Vagina (tissue), 2 donors: ENCODE data around the gene ANK2. TPM values are rescaled to one million over a fixed set of nuclear protein-coding genes. Genes with fewer than 3 reads are reported as not detected.

ENCODE experiments used
- DNase-seq, 2 donors: peaks; one replicate each; pipeline ENCODE4 v3.0.0-alpha.2; 2017; ENCODE audit errors: extremely low spot score in 2 of 2
- H3K27ac ChIP-seq: fragments of 200-600 bp; sonication (generic); one replicate; pipeline ENCODE4 v1.5.1; 2019
- H3K27me3 ChIP-seq: fragments of 200-600 bp; sonication (generic); one replicate; pipeline ENCODE4 v1.5.1; 2019
- H3K36me3 ChIP-seq, 2 donors: fragments of 200-600 bp; sonication (generic); one replicate each; pipeline ENCODE4 v1.5.1; 2017 to 2019
- H3K4me1 ChIP-seq: fragments of 200-600 bp; sonication (generic); one replicate; pipeline ENCODE4 v1.5.1; 2019
- H3K4me3 ChIP-seq, 2 donors: fragments of 200-600 bp; sonication (generic); 1 replicate in 1 of 2; 2 replicates in 1 of 2; pipeline ENCODE4 v1.5.1; 2016 to 2019
- H3K9me3 ChIP-seq: fragments of 200-600 bp; sonication (generic); one replicate; pipeline ENCODE4 v1.5.1; 2019
- CTCF ChIP-seq, 3 experiments: fragments of 450-650 bp in 2 of 3; fragments of 200-600 bp in 1 of 3; sonication (generic) in 1 of 3; IDR thresholded peaks; one replicate each; pipeline ENCODE4 v1.5.1; 2017 to 2019; ENCODE audit warnings: antibody characterized with exemption in 3 of 3, mild to moderate bottlenecking in 2 of 3, moderate library complexity in 2 of 3
- POLR2A ChIP-seq, 2 donors: fragments of 450-650 bp; IDR thresholded peaks; one replicate each; pipeline ENCODE4 v1.6.1; 2017; ENCODE audit warnings: antibody characterized with exemption in 2 of 2, mild to moderate bottlenecking in 2 of 2, moderate library complexity in 2 of 2
- POLR2AphosphoS5 ChIP-seq, 2 donors: sonication (generic); formaldehyde crosslinking; IDR thresholded peaks; one replicate each; pipeline ENCODE4 v1.9.0; 2017; ENCODE audit warnings: antibody characterized with exemption in 2 of 2, mild to moderate bottlenecking in 2 of 2, low read depth in 1 of 2; ENCODE audit not compliant: insufficient read depth in 1 of 2
- intact Hi-C: fragments of 100-400 bp; cut with DNase I; formaldehyde crosslinking; loops from one replicate; pipeline ENCODE4 v1.15.1; 2023
- total RNA-seq: library from RNA; depleted of rRNA; stranded (reverse); fragments of >200 nt; gene quantifications from one replicate; pipeline ENCODE4 v1.2.3, GENCODE V29; 2016

Gene ANK2
- total RNA-seq, 1 donor from 2014 or later, result 64.6 TPM

- H3K4me3 ChIP-seq, result no peak overlapping the region
- intact Hi-C loops, result no loop called here
- DNase-seq, result no peak
- no peak overlapping the region for H3K27ac ChIP-seq
- H3K27me3 ChIP-seq, result no peaks in the 10 kb centered on the region
- H3K9me3 ChIP-seq, result no peaks in the 10 kb centered on the region
- TF ChIP-seq POLR2A (IDR thresholded peaks at IDR 0.05) (no peak), CTCF (IDR thresholded peaks at IDR 0.05) (no peak), POLR2AphosphoS5 (IDR thresholded peaks at IDR 0.05; ENCODE audit: insufficient read depth in 1 of 2, low read depth in 1 of 2) (no peak)
- no peaks in the 10 kb centered on the region for H3K36me3 ChIP-seq
- H3K4me1 ChIP-seq, result no peaks in the 10 kb centered on the region
Observed at GRCh38 chr4:113317523-113317922, 268.1 kb downstream of the ANK2 start.

GRCh38 chr4:113322736-113323135 is 273.3 kb downstream of the ANK2 start:
- TF ChIP-seq POLR2AphosphoS5 (IDR thresholded peaks at IDR 0.05; ENCODE audit: insufficient read depth in 1 of 2, low read depth in 1 of 2) (no peak), CTCF (IDR thresholded peaks at IDR 0.05) (no peak), POLR2A (IDR thresholded peaks at IDR 0.05) (no peak)
- intact Hi-C loops, result no loop called here
- DNase-seq, result no peak
- Histone ChIP-seq H3K9me3 (no peaks in the 10 kb centered on the region), H3K36me3 (no peaks in the 10 kb centered on the region), H3K4me3 (no peak overlapping the region), H3K27me3 (no peaks in the 10 kb centered on the region), H3K27ac (no peak overlapping the region), H3K4me1 (no peaks in the 10 kb centered on the region)

GRCh38 chr4:113325876-113326615 is 276.6 kb downstream of the ANK2 start:
- TF ChIP-seq POLR2AphosphoS5 (IDR thresholded peaks at IDR 0.05; ENCODE audit: insufficient read depth in 1 of 2, low read depth in 1 of 2), result no peak
- TF ChIP-seq POLR2A (IDR thresholded peaks at IDR 0.05), result no peak
- TF ChIP-seq CTCF (IDR thresholded peaks at IDR 0.05), result no peak
- intact Hi-C loops, result no loop called here
- no peak overlapping the region for H3K27ac ChIP-seq
- H3K9me3 ChIP-seq, result no peaks in the 10 kb centered on the region
- H3K36me3 ChIP-seq, result no peaks in the 10 kb centered on the region
- no peaks in the 10 kb centered on the region for H3K27me3 ChIP-seq
- DNase-seq, result no peak
- H3K4me1 ChIP-seq, result no peaks in the 10 kb centered on the region
- H3K4me3 ChIP-seq, result no peak overlapping the region

DNA sequence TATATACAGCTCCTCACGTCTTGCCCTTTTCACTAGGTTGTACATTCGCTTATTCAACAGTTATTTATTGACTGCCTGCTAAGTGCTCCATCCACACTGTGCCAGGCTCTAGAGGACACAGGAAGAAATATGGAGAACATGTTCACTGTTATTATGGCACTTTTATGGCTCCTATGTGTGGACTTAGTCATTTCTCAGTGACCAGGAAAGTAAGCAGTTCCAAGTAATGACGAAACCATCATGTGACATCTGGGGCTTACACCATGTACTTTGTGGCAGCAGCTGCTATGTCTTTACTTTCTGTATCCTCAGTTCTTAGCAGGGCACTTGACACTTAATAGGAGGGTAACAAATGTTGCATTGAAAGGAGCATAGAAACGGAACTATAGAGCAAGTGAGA is 278.0 kb downstream of the ANK2 start:
- H3K27ac ChIP-seq, result no peak overlapping the region
- intact Hi-C loops, result no loop called here
- no peak for DNase-seq
- TF ChIP-seq POLR2A (IDR thresholded peaks at IDR 0.05) (no peak), POLR2AphosphoS5 (IDR thresholded peaks at IDR 0.05; ENCODE audit: insufficient read depth in 1 of 2, low read depth in 1 of 2) (no peak), CTCF (IDR thresholded peaks at IDR 0.05) (no peak)
- no peaks in the 10 kb centered on the region for H3K27me3 ChIP-seq
- no peak overlapping the region for H3K4me3 ChIP-seq
- H3K4me1 ChIP-seq, result no peaks in the 10 kb centered on the region
- no peaks in the 10 kb centered on the region for H3K36me3 ChIP-seq
- no peaks in the 10 kb centered on the region for H3K9me3 ChIP-seq

DNA sequence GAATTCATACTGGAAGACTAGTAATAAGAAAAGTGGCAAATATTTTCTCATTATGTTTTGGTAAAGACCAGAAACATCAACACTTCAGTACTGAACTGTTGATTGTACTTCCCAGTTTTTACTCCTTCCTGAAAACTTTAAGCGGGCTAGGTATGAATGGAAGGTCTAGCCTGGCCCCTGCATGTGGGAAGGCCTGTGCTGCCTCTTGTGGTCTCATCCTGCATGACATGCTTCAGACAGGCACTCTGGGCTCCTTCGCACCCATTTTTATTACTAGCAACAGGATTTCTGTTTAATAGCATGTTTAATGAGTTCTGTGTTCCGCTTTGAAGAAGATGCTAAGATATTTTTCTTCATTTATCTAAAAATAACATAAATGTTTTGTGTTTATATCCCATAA is 279.1 kb downstream of the ANK2 start:
- Histone ChIP-seq H3K36me3 (no peaks in the 10 kb centered on the region), H3K4me1 (no peaks in the 10 kb centered on the region), H3K4me3 (no peak overlapping the region), H3K9me3 (no peaks in the 10 kb centered on the region), H3K27ac (no peak overlapping the region), H3K27me3 (no peaks in the 10 kb centered on the region)
- no peak for DNase-seq
- intact Hi-C loops, result no loop called here
- TF ChIP-seq CTCF (IDR thresholded peaks at IDR 0.05), result peak in 1 of 3 experiments; percentile 16
- no peak for TF ChIP-seq POLR2AphosphoS5 (IDR thresholded peaks at IDR 0.05; ENCODE audit: insufficient read depth in 1 of 2, low read depth in 1 of 2)
